K562 (cell line): Measurements from ENCODE around the gene SNAP23. TPM values are rescaled to one million over a fixed set of nuclear protein-coding genes. Genes with fewer than 3 reads are reported as not detected.

Source experiments
- CREB1 ChIP-seq, 2 experiments: sonication (generic) in 1 of 2; formaldehyde crosslinking in 1 of 2; IDR thresholded peaks; 2 replicates each; pipeline versions ENCODE4 v1.6.1 to v1.8.0; 2012 to 2022; ENCODE audit warnings: inconsistent platforms in 1 of 2, mild to moderate bottlenecking in 1 of 2, missing genetic modification reagents in 1 of 2, moderate library complexity in 1 of 2
- HLTF ChIP-seq: fragments of 450-650 bp; IDR thresholded peaks from 2 replicates; pipeline ENCODE4 v1.6.1; 2016
- ZEB2 ChIP-seq: fragments of 450-650 bp; IDR thresholded peaks from 2 replicates; pipeline ENCODE4 v1.6.1; 2016
- ZNF134 ChIP-seq: fragments of 250-450 bp; sonication (Bioruptor Pico); conservative IDR thresholded peaks from 2 replicates; pipeline ENCODE4 v1.4.0; 2020
- ZNF436 ChIP-seq: fragments of 250-450, 450-650 bp; sonication (Bioruptor Pico); formaldehyde crosslinking; IDR thresholded peaks from 2 replicates; pipeline ENCODE4 v1.7.0; 2020; ENCODE audit warnings: mild to moderate bottlenecking
- polyA plus RNA-seq, 8 experiments: library from polyadenylated mRNA; depleted of rRNA in 4 of 8; stranded (reverse) in 5 of 8; unstranded in 3 of 8; fragments of >200 nt; fragmentation: Nextera tagmentation in 2 of 8; fragmentation: Illumina TruSeq in 1 of 8; extraction: Ambion mirVana in 2 of 8; extraction: Trizol in 1 of 8; gene quantifications; 2 replicates each; pipeline versions ENCODE4 v1.2.1 to v1.2.3, GENCODE V29; 2011 to 2014; ENCODE audit warnings: inconsistent platforms in 1 of 8, missing spikeins in 1 of 8
- total RNA-seq, 7 experiments: library from RNA; depleted of rRNA in 6 of 7; stranded (reverse); fragments of >200 nt in 6 of 7; fragmentation: Illumina TruSeq in 2 of 7; extraction: Trizol in 2 of 7; gene quantifications; 2 replicates each; pipeline versions ENCODE4 v1.2.1 to v1.2.3, GENCODE V29; 2011 to 2021; ENCODE audit warnings: low replicate concordance in 1 of 7
- TF ChIP-seq, protein P1 (sequence below), 2 experiments: fragments of 450-650 bp; IDR thresholded peaks; 2 replicates each; pipeline ENCODE4 v1.6.1; 2016; ENCODE audit warnings: mild to moderate bottlenecking in 2 of 2, borderline replicate concordance in 1 of 2, low read depth in 1 of 2, moderate library complexity in 1 of 2
- TF ChIP-seq, protein P2 (sequence below): sonication (generic); formaldehyde crosslinking; IDR thresholded peaks from 2 replicates; pipeline ENCODE4 v1.8.1; 2023; ENCODE audit warnings: mild to moderate bottlenecking, missing genetic modification reagents, moderate library complexity
- TF ChIP-seq, protein P3 (sequence below), 2 experiments: fragments of 450-650 bp; formaldehyde crosslinking in 1 of 2; IDR thresholded peaks; 2 replicates each; pipeline versions ENCODE4 v1.4.0 to v1.6.1; 2014 to 2020; ENCODE audit warnings: mild to moderate bottlenecking in 2 of 2, borderline replicate concordance in 1 of 2, low read depth in 1 of 2

SNAP23 gene
- total and polyA plus RNA-seq, 9 of the 15 experiments (the other 6 are each of a cell fraction or from before 2014, with no cell fraction given): 78.9 to 168 (median 117) TPM

DNA sequence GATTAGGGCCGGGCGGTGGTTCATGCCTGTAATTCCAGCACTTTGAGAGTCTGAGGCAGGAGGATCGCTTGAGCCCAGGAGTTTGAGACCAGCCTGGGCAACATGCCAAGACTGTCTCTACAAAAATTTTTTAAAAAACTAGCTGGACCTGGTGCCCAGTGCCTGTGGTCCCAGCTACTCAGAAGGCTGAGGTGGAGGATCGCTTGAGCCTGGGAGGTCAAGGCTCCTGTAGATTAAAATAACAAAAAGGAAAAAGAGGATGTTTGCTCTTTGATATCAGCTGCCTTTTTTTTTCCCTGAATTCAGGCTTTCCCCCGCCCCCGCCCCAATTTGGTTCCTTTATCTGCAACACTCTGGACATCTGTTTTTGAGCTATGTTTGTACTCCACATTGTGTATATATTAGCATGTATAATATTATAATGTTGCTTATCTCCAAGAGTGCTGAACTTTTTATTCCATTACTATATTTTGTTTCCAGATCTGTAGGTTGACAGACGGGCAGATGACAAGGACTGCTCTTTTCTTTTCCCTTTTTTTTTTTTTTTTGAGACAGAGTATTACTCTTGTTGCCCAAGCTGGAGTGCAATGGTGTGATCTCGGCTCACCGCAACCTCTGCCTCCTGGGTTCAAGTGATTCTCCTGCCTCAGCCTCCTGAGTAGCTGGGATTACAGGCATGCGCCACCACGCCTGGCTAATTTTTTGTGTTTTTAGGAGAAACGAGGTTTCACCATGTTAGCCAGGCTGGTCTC is 4.6 kb downstream of the SNAP23 start (continued):
- TF ChIP-seq, protein P1, sequence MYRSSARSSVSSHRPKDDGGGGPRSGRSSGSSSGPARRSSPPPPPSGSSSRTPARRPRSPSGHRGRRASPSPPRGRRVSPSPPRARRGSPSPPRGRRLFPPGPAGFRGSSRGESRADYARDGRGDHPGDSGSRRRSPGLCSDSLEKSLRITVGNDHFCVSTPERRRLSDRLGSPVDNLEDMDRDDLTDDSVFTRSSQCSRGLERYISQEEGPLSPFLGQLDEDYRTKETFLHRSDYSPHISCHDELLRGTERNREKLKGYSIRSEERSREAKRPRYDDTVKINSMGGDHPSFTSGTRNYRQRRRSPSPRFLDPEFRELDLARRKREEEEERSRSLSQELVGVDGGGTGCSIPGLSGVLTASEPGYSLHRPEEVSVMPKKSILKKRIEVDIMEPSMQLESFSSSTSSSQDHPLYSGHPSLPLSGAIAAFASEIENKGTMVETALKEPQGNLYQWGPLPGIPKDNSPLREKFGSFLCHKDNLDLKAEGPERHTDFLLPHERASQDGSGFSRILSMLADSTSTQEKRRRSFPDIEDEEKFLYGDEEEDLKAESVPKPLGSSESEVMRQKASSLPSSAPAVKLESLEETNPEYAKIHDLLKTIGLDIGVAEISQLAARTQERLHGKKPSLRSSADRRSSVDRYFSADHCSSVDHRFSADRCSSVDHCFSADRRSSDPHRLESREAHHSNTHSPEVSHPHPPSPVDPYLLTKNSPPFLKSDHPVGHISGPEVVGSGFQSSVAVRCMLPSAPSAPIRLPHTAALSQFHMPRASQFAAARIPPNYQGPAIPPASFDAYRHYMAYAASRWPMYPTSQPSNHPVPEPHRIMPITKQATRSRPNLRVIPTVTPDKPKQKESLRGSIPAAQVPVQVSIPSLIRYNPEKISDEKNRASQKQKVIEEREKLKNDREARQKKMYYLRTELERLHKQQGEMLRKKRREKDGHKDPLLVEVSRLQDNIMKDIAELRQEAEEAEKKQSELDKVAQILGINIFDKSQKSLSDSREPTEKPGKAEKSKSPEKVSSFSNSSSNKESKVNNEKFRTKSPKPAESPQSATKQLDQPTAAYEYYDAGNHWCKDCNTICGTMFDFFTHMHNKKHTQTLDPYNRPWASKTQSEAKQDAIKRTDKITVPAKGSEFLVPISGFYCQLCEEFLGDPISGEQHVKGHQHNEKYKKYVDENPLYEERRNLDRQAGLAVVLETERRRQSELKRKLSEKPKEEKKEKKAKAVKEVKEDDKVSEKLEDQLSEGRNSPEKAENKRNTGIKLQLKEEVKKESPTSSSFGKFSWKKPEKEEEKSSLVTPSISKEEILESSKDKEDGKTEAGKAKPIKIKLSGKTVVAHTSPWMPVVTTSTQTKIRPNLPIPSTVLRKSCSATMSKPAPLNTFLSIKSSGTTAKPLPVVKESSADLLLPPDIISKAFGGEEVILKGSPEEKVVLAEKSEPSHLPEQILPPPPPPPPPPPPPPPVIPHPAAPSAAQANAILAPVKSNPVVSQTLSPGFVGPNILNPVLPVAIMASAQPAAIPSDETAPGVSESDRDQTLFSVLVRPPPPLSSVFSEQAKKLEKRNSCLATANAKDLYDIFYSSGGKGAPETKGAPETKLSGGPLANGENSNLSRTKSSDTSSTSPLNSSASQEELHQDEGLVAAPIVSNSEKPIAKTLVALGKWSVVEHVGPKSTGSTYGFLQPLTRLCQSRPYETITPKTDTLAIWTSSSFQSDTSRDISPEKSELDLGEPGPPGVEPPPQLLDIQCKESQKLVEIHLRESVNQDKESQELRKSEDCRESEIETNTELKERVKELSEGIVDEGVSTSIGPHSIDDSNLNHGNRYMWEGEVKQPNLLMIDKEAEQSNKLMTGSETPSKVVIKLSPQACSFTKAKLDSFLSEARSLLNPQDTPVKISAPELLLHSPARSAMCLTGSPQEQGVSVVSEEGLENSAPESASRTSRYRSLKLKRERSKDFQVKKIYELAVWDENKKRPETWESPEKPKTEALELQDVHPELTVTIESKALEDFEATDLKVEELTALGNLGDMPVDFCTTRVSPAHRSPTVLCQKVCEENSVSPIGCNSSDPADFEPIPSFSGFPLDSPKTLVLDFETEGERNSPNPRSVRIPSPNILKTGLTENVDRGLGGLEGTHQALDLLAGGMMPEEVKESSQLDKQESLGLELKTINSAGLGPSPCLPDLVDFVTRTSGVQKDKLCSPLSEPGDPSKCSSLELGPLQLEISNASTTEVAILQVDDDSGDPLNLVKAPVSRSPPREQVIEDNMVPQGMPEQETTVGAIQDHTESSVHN (IDR thresholded peaks at IDR 0.05; ENCODE audit: borderline replicate concordance in 1 of 2, low read depth in 1 of 2): peak in 1 of 2 experiments; percentile 51; a peak in 1 of 4 replicates
- no peak for TF ChIP-seq ZNF134 (CRISPR knock-in tag)
- TF ChIP-seq, protein P2, sequence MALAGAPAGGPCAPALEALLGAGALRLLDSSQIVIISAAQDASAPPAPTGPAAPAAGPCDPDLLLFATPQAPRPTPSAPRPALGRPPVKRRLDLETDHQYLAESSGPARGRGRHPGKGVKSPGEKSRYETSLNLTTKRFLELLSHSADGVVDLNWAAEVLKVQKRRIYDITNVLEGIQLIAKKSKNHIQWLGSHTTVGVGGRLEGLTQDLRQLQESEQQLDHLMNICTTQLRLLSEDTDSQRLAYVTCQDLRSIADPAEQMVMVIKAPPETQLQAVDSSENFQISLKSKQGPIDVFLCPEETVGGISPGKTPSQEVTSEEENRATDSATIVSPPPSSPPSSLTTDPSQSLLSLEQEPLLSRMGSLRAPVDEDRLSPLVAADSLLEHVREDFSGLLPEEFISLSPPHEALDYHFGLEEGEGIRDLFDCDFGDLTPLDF (CRISPR knock-in tag): no peak
- TF ChIP-seq, protein P3, sequence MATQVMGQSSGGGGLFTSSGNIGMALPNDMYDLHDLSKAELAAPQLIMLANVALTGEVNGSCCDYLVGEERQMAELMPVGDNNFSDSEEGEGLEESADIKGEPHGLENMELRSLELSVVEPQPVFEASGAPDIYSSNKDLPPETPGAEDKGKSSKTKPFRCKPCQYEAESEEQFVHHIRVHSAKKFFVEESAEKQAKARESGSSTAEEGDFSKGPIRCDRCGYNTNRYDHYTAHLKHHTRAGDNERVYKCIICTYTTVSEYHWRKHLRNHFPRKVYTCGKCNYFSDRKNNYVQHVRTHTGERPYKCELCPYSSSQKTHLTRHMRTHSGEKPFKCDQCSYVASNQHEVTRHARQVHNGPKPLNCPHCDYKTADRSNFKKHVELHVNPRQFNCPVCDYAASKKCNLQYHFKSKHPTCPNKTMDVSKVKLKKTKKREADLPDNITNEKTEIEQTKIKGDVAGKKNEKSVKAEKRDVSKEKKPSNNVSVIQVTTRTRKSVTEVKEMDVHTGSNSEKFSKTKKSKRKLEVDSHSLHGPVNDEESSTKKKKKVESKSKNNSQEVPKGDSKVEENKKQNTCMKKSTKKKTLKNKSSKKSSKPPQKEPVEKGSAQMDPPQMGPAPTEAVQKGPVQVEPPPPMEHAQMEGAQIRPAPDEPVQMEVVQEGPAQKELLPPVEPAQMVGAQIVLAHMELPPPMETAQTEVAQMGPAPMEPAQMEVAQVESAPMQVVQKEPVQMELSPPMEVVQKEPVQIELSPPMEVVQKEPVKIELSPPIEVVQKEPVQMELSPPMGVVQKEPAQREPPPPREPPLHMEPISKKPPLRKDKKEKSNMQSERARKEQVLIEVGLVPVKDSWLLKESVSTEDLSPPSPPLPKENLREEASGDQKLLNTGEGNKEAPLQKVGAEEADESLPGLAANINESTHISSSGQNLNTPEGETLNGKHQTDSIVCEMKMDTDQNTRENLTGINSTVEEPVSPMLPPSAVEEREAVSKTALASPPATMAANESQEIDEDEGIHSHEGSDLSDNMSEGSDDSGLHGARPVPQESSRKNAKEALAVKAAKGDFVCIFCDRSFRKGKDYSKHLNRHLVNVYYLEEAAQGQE (IDR thresholded peaks at IDR 0.05; ENCODE audit: borderline replicate concordance): no peak
- TF ChIP-seq, protein P3 (CRISPR knock-in tag; IDR thresholded peaks at IDR 0.05; ENCODE audit: low read depth): no peak
- TF ChIP-seq ZEB2: peak; percentile 24; the same call in 1 of the 2 replicates
- TF ChIP-seq CREB1 (IDR thresholded peaks at IDR 0.05): no peak
- no peak for TF ChIP-seq CREB1 (CRISPR knock-in tag; IDR thresholded peaks at IDR 0.05)
- TF ChIP-seq ZNF436 (CRISPR knock-in tag): no peak
- TF ChIP-seq HLTF: 0 out of 2 replicates have a peak, but pooled peaks have one; percentile 59
